ENCODE data around the gene TMEM204.

The TMEM204 gene

GRCh38 chr16:1590930-1591705 lies 57.7 kb downstream of the TMEM204 start:
- TF ChIP-seq REST (IDR thresholded peaks at IDR 0.05; ENCODE audit: low read depth) (no peak), ZBTB7A (IDR thresholded peaks at IDR 0.05; ENCODE audit: low read depth) (no peak), CEBPB (IDR thresholded peaks at IDR 0.05) (no peak), TCF12 (IDR thresholded peaks at IDR 0.05; ENCODE audit: low read depth) (no peak), CREB1 (IDR thresholded peaks at IDR 0.05; ENCODE audit: low read depth) (no peak), YY1 (IDR thresholded peaks at IDR 0.05; ENCODE audit: low read depth) (no peak), RAD21 (IDR thresholded peaks at IDR 0.05; ENCODE audit: low read depth) (no peak), EP300 (IDR thresholded peaks at IDR 0.05; ENCODE audit: borderline replicate concordance) (no peak), MAX (IDR thresholded peaks at IDR 0.05) (no peak), TAF1 (IDR thresholded peaks at IDR 0.05; ENCODE audit: low read depth) (no peak), USF1 (IDR thresholded peaks at IDR 0.05) (no peak), TEAD4 (IDR thresholded peaks at IDR 0.05) (no peak), NFIC (IDR thresholded peaks at IDR 0.05) (no peak), FOXM1 (IDR thresholded peaks at IDR 0.05; ENCODE audit: borderline replicate concordance, low read depth) (no peak)

GRCh38 chr16:1592446-1592845 lies 59.0 kb downstream of the TMEM204 start:
- TF ChIP-seq TCF12 (IDR thresholded peaks at IDR 0.05; ENCODE audit: low read depth) (no peak), NFIC (IDR thresholded peaks at IDR 0.05) (no peak), TAF1 (IDR thresholded peaks at IDR 0.05; ENCODE audit: low read depth) (no peak), RAD21 (IDR thresholded peaks at IDR 0.05; ENCODE audit: low read depth) (no peak), USF1 (IDR thresholded peaks at IDR 0.05) (no peak), EGR1 (IDR thresholded peaks at IDR 0.05) (no peak), CEBPB (IDR thresholded peaks at IDR 0.05) (no peak), TEAD4 (IDR thresholded peaks at IDR 0.05) (no peak), ZBTB7A (IDR thresholded peaks at IDR 0.05; ENCODE audit: low read depth) (no peak)

GRCh38 chr16:1596516-1596915 lies 63.0 kb downstream of the TMEM204 start:
- TF ChIP-seq EP300 (IDR thresholded peaks at IDR 0.05; ENCODE audit: borderline replicate concordance) (no peak), EGR1 (IDR thresholded peaks at IDR 0.05) (no peak), NFIC (IDR thresholded peaks at IDR 0.05) (no peak), REST (IDR thresholded peaks at IDR 0.05; ENCODE audit: low read depth) (no peak), TCF12 (IDR thresholded peaks at IDR 0.05; ENCODE audit: low read depth) (no peak), TAF1 (IDR thresholded peaks at IDR 0.05; ENCODE audit: low read depth) (no peak), TEAD4 (IDR thresholded peaks at IDR 0.05) (no peak), CREB1 (IDR thresholded peaks at IDR 0.05; ENCODE audit: low read depth) (no peak), RAD21 (IDR thresholded peaks at IDR 0.05; ENCODE audit: low read depth) (no peak), ZBTB7A (IDR thresholded peaks at IDR 0.05; ENCODE audit: low read depth) (no peak), USF1 (IDR thresholded peaks at IDR 0.05) (no peak), FOXM1 (IDR thresholded peaks at IDR 0.05; ENCODE audit: borderline replicate concordance, low read depth) (no peak), MAX (IDR thresholded peaks at IDR 0.05) (no peak), YY1 (IDR thresholded peaks at IDR 0.05; ENCODE audit: low read depth) (no peak), CEBPB (IDR thresholded peaks at IDR 0.05) (no peak)

- TF ChIP-seq RAD21 (IDR thresholded peaks at IDR 0.05; ENCODE audit: low read depth) (no peak), MAX (IDR thresholded peaks at IDR 0.05) (no peak), TEAD4 (IDR thresholded peaks at IDR 0.05) (no peak), FOXM1 (IDR thresholded peaks at IDR 0.05; ENCODE audit: borderline replicate concordance, low read depth) (no peak), TCF12 (IDR thresholded peaks at IDR 0.05; ENCODE audit: low read depth) (no peak), REST (IDR thresholded peaks at IDR 0.05; ENCODE audit: low read depth) (no peak), USF1 (IDR thresholded peaks at IDR 0.05) (no peak), EGR1 (IDR thresholded peaks at IDR 0.05) (no peak), NFIC (IDR thresholded peaks at IDR 0.05) (no peak), ZBTB7A (IDR thresholded peaks at IDR 0.05; ENCODE audit: low read depth) (no peak), TAF1 (IDR thresholded peaks at IDR 0.05; ENCODE audit: low read depth) (no peak), YY1 (IDR thresholded peaks at IDR 0.05; ENCODE audit: low read depth) (no peak), CREB1 (IDR thresholded peaks at IDR 0.05; ENCODE audit: low read depth) (no peak), EP300 (IDR thresholded peaks at IDR 0.05; ENCODE audit: borderline replicate concordance) (no peak), CEBPB (IDR thresholded peaks at IDR 0.05) (no peak)
Measured at GRCh38 chr16:1597154-1597553, 63.7 kb downstream of the TMEM204 start.

Measured in Ishikawa (cell line).